ENCODE results near the gene NEDD4L.
A peak's percentile ranks its signal among the peaks of the same experiment; 100 is the strongest.

The NEDD4L gene

DNA sequence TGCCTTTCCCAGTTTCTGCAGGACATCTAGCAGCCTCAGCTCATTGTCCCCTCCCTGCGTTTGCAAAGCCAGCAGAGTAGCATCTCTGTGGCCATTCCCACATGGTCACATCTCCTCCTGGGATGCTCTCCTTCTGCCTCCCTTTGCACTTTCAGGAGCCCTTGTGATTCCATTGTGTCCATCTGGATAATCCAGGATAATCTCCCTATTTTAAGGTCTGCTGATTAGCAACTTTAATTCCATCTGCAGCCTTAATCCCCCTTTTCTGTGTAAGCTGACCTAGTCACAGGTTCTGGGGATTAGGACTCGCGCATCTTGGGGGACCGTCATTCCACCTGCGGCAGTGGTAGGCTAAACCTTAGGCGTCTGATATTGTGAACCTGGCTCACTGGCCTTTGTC, 70.7 kb downstream of the NEDD4L start:
- DNase-seq, result no peak

GRCh38 chr18:58116818-58117217, 72.8 kb downstream of the NEDD4L start:
- DNase-seq, result no peak

DNA sequence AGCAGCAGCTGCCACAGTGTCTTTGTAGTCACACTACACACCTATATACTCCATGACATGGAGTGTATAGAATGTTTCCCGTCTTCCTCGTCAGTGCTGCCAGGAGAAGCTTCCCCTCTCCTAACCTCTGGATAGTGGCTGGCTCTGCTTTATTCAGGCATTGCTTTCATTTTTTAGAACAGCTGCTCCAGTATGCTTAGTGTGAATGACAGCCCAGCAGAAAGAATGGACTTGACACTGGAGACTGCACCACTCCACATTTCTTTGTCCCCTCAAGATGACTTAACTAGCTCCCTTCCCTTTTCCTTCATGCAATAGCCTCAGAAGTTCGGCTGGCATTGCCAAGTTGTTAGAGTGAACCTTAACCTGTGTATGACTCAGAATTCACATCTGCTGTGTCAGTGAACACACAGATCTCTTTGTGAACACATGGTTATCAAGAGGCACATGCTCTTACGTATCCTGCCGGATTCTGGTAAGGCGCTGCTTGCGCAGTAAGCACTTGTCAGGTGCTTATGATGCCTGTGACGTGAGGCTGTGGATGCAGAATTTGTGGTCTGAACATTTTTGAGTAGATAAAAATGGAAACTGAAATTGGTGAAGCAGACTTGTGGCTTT, 73.9 kb downstream of the NEDD4L start:
- DNase-seq, result peak in 13 of 58 donors; percentile 1 to 42 (median 17)

DNA sequence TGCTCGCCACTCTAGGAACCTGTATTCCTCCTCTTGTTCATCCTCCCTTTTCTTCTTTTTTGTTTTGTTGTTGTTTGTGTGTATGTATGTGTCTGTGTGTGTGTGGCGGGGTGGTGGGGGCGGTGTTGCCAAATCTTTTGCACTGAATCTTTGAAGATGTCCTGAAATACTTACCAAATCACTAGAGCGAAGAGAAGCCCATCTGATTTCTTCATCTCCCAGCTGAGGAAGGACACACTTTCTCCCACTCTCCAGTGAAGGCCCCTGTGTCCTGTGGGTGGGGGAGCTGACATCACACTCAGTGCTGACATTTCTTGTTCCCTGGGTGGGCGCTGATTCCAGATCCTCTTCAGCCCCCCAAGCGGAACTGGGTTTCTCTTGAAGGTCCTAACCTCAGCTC, 74.5 kb downstream of the NEDD4L start:
- DNase-seq, result no peak

DNA sequence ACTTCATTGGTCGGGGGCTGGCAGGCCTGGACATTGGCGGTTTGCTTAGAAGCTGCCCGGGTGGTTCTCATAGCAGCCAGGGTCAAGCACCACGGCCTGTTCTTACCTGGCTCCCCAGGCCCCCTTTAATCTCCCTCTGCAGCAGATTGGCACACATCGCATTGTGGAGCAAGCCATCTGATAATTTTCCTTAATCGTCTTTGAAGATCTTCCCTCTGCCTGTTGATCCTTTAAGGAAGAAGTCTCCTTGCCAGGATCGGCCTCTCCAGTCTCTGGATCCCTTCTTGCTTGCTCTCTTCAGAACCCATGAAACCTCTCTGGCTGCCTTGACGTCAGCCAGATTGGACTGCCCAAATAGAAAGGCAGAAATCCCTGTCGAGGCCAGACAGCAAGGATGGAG, 75.8 kb downstream of the NEDD4L start:
- DNase-seq, result no peak

GRCh38 chr18:58124475-58124874, 80.4 kb downstream of the NEDD4L start:
- no peak for DNase-seq

DNA sequence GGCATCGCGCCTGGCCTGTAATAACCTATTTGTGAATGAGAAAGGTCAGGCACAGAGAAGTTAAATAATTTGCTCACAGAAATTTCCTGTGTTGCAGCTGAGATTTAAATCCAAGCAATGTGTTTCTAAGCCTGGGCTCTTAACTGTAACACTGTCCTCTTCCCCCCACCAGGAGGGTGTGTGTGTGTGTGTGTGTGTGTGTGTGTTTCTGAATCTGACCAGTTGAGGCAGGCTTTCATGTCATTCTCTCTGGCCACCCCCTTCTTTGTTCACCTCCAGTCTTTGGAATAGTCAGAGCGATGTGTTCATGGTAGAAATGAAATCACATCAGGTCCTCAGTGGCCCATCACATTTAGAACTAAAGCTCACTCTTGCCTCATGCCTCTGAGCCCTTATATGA, 81.2 kb downstream of the NEDD4L start:
- no peak for DNase-seq

GRCh38 chr18:58125756-58126155, 81.7 kb downstream of the NEDD4L start:
- no peak for DNase-seq

DNA sequence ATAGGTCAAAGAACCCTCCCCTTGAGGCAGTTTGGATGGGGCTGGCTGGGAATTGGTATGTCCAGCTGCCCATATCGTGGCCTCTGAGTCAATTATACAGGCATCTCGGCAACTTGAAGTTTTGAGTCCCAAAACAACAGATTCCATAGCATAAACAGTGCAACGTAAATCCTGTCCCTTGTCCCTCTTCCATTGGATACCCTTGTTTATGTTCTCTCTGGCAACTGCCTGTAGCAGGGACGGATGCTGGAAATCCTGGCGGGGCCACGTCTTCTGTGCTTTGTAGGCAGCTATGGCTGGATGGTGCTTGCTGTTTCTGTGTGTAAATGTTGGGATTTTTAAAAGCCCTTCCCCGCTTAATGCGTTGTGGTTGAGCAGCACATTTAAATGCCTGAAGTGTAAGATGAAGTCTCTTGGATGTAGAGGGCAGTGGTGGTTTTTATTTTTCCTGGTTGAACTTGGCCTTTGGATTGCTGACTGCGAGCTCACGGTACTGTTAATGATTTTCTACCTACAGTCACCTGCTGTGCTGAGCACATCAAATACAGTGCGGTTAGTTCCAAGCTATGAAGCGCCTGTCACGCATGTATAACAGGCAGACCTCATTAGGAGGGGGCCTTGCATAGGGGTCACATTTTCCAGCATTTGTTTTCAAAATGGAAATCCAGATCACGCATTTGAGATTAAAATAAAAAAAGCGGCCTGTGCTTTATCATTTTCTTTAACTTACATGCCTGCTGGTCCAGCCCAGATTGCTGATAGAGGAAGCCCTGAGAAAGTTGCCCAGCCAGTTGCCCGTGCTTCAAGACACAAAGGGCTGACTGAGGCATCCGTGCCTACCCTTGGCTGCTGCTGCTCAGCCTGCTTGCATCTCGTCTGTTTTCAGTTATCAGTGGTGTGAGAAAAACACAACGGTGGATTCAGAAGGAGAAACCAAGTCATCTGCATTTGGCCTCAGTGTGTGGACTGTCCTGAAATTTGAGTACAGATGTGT, 84.7 kb downstream of the NEDD4L start:
- DNase-seq, result no peak

- no peak for DNase-seq
Observed at GRCh38 chr18:58132595-58133261, 88.7 kb downstream of the NEDD4L start.

DNA sequence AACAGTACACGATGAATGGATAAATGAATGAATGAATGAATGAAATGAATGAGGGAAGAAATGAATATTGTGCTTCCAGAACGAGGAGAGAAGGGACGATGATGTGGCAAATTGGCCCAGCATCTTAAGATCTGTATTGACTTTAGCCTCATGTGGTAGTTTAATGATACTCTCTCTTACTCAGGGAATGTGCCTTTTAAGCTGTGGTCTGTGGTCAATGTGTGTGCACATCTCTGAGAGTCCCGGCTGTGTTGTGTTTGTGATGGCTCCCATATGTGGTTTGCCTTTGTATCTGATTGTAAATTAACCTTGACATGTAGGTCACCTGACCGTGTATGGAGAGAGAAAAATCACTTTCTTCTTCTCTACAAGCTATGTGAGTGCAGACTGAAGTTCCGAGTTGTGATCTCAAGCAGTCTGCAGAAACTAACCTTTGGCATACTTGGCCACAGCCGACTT, 91.2 kb downstream of the NEDD4L start:
- no peak for DNase-seq

GRCh38 chr18:58135701-58136331, 91.8 kb downstream of the NEDD4L start:
- peak in 48 of 58 donors; percentile 3 to 65 (median 36) for DNase-seq

DNA sequence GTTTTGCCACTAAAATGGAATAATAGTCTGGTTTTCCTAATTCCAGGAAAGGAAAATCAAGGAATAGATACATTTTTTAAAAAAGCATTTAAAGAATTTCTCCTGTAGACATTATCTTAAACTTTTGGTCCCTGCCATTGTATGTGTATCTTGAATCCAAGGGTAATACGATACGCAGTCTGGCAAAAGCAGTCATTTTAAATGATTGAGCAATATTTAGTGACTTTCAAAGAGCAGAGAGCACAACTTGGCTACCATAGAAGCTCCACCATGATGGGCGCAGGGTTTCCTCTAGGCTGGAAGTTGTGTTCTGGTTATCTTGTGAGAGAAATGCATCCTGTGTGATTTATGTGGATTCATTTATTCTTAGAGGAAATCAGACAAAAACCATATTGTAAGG, 92.9 kb downstream of the NEDD4L start:
- DNase-seq, result no peak

DNA sequence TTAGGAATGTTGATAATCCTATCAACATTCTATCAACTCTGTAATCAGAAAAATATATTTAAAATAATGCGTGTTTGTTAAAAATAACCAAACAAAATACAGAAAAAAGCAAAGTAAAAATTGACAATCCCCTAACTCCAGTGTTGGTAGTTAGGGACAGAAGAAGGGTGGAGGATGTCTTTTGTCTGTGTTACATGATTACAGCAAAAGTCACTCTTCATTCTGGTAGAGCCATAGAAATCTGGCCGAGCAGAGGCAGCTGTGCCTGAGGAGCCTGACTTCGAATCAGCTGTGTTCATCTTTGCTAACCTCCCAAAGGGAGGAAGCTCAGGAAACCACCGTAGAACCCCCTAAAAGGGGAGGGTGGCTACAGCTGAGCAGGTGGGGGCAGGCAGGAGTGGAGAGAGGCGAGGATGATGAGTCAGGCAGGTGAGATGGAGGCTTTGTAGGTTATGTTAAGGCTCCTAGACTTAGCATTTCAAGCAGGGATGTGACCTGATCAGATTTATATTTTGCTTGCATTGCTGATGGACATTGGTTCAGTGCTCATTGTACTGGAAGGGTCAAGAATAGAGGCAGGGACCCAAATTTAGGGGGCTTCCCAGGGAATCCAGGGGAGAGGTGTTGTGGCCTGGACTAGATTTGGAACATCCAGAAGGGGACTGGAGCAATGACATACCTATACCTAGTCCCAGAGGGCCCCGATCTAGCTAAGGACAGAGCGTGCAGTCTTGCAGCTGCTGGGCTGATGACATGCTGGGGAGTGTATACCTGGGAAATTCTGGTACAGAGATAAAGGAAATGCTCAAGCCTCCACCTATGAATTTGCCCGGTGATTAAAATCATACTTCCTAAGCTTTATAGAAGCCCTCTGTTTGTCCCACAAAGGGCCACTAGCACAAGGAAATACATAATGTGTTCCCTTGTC, 95.7 kb downstream of the NEDD4L start:
- DNase-seq, result no peak

GRCh38 chr18:58140387-58141325, 96.6 kb downstream of the NEDD4L start:
- peak in 16 of 58 donors; percentile 3 to 46 (median 14) for DNase-seq

DNA sequence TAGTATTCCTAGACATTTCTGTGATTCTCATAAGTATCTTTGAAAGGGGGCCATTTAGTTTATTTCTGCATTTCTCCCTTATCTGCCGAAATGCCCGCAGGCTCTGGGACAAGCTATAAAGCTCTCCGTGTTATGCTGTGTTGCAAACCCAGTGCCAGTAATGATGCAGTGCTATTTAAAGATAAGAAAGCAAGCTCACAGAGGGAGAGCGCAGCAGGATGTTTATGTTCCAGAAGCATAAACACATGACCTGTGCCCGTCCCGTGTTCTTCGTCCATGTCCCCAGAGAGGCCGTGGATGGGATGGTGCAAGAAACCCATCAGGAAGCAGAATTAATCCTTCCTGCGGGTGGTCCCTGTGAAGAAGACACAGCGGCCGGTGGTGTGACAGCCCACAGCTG, 99.4 kb downstream of the NEDD4L start:
- no peak for DNase-seq

GRCh38 chr18:58144106-58144505, 100.1 kb downstream of the NEDD4L start:
- no peak for DNase-seq

- DNase-seq, result no peak
Observed at GRCh38 chr18:58144671-58145285, 100.8 kb downstream of the NEDD4L start.

- DNase-seq, result no peak
Observed at GRCh38 chr18:58146099-58146498, 102.1 kb downstream of the NEDD4L start.

Measured in anterior cingulate cortex (tissue), 58 donors.